ENCODE measurements around the gene AMBP.

AMBP gene

DNA sequence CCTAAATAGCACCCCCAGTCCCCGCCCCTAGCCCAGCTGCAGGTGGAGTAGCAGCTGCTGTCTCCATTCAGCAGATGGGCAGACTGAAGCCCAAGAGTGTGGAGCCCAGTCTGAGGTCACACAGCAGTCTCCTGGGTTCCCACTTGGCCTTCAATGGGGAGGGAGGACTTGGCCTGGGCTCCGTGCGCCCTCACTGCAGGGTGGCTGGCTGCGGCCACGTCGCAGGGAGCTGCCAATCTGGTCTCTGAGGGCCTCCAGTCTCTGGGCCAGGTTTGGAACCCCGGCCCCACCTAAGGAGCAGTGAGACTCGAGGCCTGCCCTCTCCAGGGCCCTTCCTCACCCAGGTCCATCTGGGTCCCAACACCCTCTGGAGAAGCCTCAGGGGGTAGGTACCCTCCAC lies 13.6 kb upstream of the AMBP start:
- TF ChIP-seq, protein P1, sequence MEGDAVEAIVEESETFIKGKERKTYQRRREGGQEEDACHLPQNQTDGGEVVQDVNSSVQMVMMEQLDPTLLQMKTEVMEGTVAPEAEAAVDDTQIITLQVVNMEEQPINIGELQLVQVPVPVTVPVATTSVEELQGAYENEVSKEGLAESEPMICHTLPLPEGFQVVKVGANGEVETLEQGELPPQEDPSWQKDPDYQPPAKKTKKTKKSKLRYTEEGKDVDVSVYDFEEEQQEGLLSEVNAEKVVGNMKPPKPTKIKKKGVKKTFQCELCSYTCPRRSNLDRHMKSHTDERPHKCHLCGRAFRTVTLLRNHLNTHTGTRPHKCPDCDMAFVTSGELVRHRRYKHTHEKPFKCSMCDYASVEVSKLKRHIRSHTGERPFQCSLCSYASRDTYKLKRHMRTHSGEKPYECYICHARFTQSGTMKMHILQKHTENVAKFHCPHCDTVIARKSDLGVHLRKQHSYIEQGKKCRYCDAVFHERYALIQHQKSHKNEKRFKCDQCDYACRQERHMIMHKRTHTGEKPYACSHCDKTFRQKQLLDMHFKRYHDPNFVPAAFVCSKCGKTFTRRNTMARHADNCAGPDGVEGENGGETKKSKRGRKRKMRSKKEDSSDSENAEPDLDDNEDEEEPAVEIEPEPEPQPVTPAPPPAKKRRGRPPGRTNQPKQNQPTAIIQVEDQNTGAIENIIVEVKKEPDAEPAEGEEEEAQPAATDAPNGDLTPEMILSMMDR (IDR thresholded peaks at IDR 0.05; ENCODE audit: control insufficient read depth, extremely low read depth, insufficient read depth): no peak
- no peak for DNase-seq (ENCODE audit: low read depth)
- H3K4me3 ChIP-seq (ENCODE audit: low read depth, low read length): no peak overlapping the region

DNA sequence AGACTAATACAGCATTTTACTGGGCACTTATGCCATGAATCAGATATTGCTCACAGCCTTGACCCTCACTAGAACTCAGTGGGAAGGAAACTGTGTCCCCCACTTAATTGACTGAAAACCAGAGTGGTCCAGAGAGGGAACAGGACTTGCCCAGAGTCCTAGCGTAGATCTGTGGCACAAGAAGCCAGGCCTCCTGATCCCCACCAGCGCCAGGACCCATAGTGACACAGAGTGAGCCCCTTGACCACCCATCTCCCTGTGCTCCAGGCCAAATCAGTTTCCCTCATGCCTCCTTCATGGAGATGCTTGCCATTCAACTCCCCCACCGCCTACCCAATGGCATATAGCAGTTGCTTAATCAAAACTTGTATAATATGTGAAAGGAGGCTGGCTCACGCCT lies 12.7 kb upstream of the AMBP start:
- no peak for DNase-seq (ENCODE audit: low read depth)

DNA sequence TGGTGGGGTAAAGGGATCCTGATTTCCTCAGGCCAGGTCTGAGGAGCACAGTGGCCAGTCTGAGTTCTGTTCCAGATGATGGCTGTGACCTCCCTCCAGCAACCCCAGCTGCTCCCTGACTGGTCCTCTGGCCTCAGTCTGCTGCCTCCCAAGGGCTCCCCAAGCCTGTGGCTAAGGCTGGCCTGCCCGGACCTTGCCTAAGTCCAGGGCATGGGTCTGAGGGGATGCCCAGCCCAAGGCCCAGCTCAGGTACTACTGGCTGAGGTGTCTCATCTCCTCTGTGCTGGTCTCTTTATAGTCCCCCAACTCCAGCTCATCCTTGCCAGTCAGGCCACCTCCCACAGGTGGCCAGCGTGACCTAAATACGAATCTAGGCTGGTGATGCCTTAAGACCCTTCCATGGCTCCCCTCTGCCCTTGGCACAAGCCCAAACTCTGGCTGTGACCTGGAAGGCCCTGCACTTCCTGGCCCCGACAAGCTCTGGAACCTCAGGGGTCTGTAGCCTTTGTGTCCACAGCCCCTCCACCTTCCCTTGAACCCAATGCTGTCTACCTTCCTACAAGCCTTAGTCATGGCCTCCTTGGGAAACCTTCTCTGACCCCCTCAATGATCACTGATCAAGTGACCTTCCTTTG lies 11.2 kb upstream of the AMBP start:
- TF ChIP-seq, protein P1 (IDR thresholded peaks at IDR 0.05; ENCODE audit: control insufficient read depth, extremely low read depth, insufficient read depth): no peak
- no peak for DNase-seq (ENCODE audit: low read depth)
- no peak overlapping the region for H3K4me3 ChIP-seq (ENCODE audit: low read depth, low read length)

More for the DNA sequence above, 12.7 kb upstream of the AMBP start:
- TF ChIP-seq, protein P1 (IDR thresholded peaks at IDR 0.05; ENCODE audit: control insufficient read depth, extremely low read depth, insufficient read depth): no peak
- no peak overlapping the region for H3K4me3 ChIP-seq (ENCODE audit: low read depth, low read length)

DNA sequence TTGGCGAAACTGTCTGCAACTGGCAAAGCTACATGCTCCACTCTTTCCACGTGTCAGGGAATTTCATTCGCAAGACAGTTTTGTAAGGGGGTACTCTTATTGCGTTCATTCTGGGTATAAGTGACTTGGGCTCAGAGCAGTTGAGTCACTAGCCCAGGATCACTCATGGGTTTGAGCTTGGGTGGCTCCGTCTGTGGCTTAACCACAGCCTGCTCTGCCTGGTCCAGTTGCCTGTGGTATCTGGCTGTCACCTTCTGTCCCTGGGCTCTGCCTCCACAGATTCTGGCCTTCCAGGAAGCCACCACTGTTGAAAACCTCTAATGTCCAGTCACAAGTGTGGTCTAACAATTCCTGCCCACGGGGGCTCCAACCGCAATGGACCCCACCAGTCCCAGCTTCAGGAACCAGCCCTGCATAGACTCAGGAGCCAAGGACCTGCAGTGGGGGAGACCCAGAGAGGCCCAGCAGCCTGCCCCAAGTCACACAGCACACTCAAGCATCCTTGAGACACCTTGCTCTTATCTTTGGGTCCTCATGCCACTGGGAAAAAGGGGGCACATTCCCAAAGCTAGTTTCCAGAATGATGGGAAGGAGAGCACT lies 10.6 kb upstream of the AMBP start:
- no peak for DNase-seq (ENCODE audit: low read depth)
- TF ChIP-seq, protein P1 (IDR thresholded peaks at IDR 0.05; ENCODE audit: control insufficient read depth, extremely low read depth, insufficient read depth): no peak
- no peak overlapping the region for H3K4me3 ChIP-seq (ENCODE audit: low read depth, low read length)

DNA sequence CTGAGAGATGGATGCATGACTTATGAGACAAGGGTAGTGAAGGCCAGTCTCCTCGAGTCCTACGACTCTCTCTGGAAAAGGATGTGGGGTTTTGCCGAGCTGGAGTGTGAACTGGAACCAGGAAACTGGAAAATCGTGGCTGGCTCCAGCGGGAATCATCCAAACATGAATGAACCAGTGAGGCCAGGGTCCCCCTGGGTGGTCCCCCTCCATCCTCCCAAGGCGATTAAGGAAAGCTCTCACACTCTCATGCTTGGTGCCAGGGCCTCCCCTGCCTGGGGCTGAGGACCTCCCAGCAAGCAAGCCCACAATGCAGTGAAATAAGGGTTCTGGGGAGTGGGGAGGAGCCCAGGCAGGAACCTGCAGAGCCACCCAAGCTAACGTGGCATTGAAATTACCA lies 9.6 kb upstream of the AMBP start:
- TF ChIP-seq, protein P1 (IDR thresholded peaks at IDR 0.05; ENCODE audit: control insufficient read depth, extremely low read depth, insufficient read depth): no peak
- no peak overlapping the region for H3K4me3 ChIP-seq (ENCODE audit: low read depth, low read length)
- no peak for DNase-seq (ENCODE audit: low read depth)

DNA sequence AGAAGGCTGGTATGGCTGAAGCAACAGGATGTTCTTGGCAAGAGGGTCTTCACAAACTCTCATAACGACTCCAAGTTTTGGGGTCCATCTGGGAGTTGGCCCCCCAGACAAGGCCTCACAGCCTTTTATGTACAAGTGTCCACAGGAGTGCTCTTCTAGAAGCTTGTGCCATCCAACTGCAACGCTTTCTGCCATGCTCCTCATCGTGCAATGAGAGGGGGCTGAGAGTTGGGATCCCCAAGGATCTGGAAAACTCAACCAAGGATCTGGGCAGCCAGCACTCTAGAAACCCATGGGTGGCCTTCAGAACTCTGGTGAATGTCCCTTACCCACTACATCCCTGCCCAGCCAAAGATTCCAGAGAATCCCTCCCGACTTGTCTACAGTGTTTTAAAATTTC lies 8.5 kb upstream of the AMBP start:
- TF ChIP-seq, protein P1 (IDR thresholded peaks at IDR 0.05; ENCODE audit: control insufficient read depth, extremely low read depth, insufficient read depth): no peak
- no peak for DNase-seq (ENCODE audit: low read depth)
- no peak overlapping the region for H3K4me3 ChIP-seq (ENCODE audit: low read depth, low read length)

DNA sequence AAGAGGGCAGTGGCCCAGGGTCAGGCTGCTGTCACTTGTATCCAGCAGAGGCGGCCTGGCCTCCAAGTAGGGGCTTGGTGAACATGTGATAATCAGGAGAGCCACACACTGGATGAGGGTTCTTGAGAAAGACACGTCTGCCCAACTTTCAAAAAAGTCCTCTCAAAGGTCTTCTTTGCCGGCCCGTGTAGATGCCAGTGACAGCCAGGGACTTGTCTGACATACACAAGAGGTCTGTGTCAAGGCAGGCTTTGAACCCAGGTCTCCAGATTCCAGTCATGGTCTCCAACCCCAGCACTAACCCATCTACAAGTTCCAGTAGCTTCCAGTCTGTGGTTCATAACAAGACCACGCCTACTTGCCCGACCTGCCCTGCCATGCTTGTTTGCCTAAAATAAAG lies 7.9 kb upstream of the AMBP start:
- TF ChIP-seq, protein P1 (IDR thresholded peaks at IDR 0.05; ENCODE audit: control insufficient read depth, extremely low read depth, insufficient read depth): no peak
- DNase-seq (ENCODE audit: low read depth): no peak
- no peak overlapping the region for H3K4me3 ChIP-seq (ENCODE audit: low read depth, low read length)
